Testis (tissue), 2 donors: Measurements from ENCODE around the gene PCBP3.

Source experiments
- CTCF ChIP-seq, 3 experiments: fragments of 450-650 bp in 2 of 3; fragments of 200-600 bp in 1 of 3; sonication (generic) in 1 of 3; IDR thresholded peaks; one replicate each; pipeline ENCODE4 v1.5.1; 2016 to 2019; ENCODE audit warnings: antibody characterized with exemption in 3 of 3, mild to moderate bottlenecking in 2 of 3, moderate library complexity in 1 of 3
- POLR2A ChIP-seq: fragments of 450-650 bp; IDR thresholded peaks from one replicate; pipeline ENCODE4 v1.6.1; 2017; ENCODE audit warnings: antibody characterized with exemption, mild to moderate bottlenecking, moderate library complexity

- peak; percentile 66 to 80 (median 73) for TF ChIP-seq CTCF (IDR thresholded peaks at IDR 0.05)
- no peak for TF ChIP-seq POLR2A
Measured at GRCh38 chr21:45820171-45821091, 176.9 kb downstream of the PCBP3 start.
